ENCODE results near the gene AARS2.

GRCh38 chr6:44309092-44309491 lies 4.1 kb downstream of the AARS2 start:
- TF ChIP-seq POLR2A (IDR thresholded peaks at IDR 0.05), result no peak
- TF ChIP-seq CTCF (IDR thresholded peaks at IDR 0.05), result no peak
- TF ChIP-seq POLR2AphosphoS5 (IDR thresholded peaks at IDR 0.05), result no peak

All from upper lobe of left lung (tissue), 4 donors.